Naive thymus-derived CD8-positive, alpha-beta T cell (primary cell): ENCODE measurements around the gene ASS1. TPM values are rescaled to one million over a fixed set of nuclear protein-coding genes. Genes with fewer than 3 reads are reported as not detected.
A peak's percentile ranks its signal among the peaks of the same experiment; 100 is the strongest.

Experiments used
- ATAC-seq, 2 donors: fragments of 150-1000 bp; cut with Tn5 transposase in 1 of 2; sonication (Bioruptor Pico), chemical (Tn5 transposase) in 1 of 2; 1 replicate in 1 of 2; 2 replicates in 1 of 2; pipeline ENCODE4 v1.10.0; 2021; ENCODE audit warnings: mild to moderate bottlenecking in 2 of 2, moderate library complexity in 2 of 2
- POLR2A ChIA-PET: fragments of 350-600 bp; sonication (Branson Sonifier 250); formaldehyde crosslinking; loops from one replicate; lab custom pipeline; 2021; ENCODE audit warnings: antibody characterized with exemption; lab: Charles Lee
- DNase-seq, 10 donors: peaks; one replicate each; pipeline versions ENCODE4 v3.0.0 to v3.0.0-alpha.2; 2020 to 2022
- H3K27ac Mint-ChIP-seq, 10 donors: one replicate each; pipeline ENCODE4 v1.8.0; 2020 to 2022; ENCODE audit warnings: mild to moderate bottlenecking in 10 of 10, mixed read lengths in 10 of 10, moderate library complexity in 4 of 10, inconsistent platforms in 1 of 10
- H3K27me3 Mint-ChIP-seq, 5 donors: one replicate each; pipeline ENCODE4 v1.8.0; 2021 to 2022; ENCODE audit warnings: mixed read lengths in 5 of 5
- H3K36me3 Mint-ChIP-seq, 3 donors: one replicate each; pipeline ENCODE4 v1.8.0; 2020 to 2022; ENCODE audit warnings: mixed read lengths in 3 of 3, mild to moderate bottlenecking in 2 of 3, inconsistent platforms in 1 of 3
- H3K4me1 Mint-ChIP-seq, 4 donors: one replicate each; pipeline ENCODE4 v1.8.0; 2021 to 2022; ENCODE audit warnings: mixed read lengths in 4 of 4
- H3K4me3 Mint-ChIP-seq, 10 donors: one replicate each; pipeline ENCODE4 v1.8.0; 2020 to 2022; ENCODE audit warnings: mild to moderate bottlenecking in 10 of 10, mixed read lengths in 10 of 10, moderate library complexity in 6 of 10, inconsistent platforms in 1 of 10
- H3K9me3 Mint-ChIP-seq, 9 donors: one replicate each; pipeline ENCODE4 v1.8.0; 2020 to 2022; ENCODE audit warnings: mixed read lengths in 9 of 9, mild to moderate bottlenecking in 3 of 9, inconsistent platforms in 1 of 9, moderate library complexity in 1 of 9
- polyA plus RNA-seq, 3 donors: library from polyadenylated mRNA; unstranded; fragments of 300-500 nt; fragmentation: Illumina TruSeq; gene quantifications; one replicate each; pipeline ENCODE4 v1.2.3, GENCODE V29; 2021
- total RNA-seq, 8 experiments: library from RNA in 2 of 8; stranded (reverse) in 2 of 8; gene quantifications; one replicate each; pipeline ENCODE4 v1.2.3 and lab custom pipeline; 2021 to 2026

Gene ASS1
- total and polyA plus RNA-seq, 5 experiments from 2014 or later: not detected

GRCh38 chr9:130531670-130532069, 86.9 kb downstream of the ASS1 start:
- H3K4me1 Mint-ChIP-seq: peaks cover under 1 to 10% (median 5%) of the 10 kb centered on the region in 4 donors
- no peak for DNase-seq
- H3K27me3 Mint-ChIP-seq: peaks cover 13 to 48% (median 20%) of the 10 kb centered on the region in 5 donors
- H3K4me3 Mint-ChIP-seq: no peak overlapping the region
- H3K27ac Mint-ChIP-seq: no peak overlapping the region
- no peaks in the 10 kb centered on the region for H3K9me3 Mint-ChIP-seq
- ATAC-seq: no peak
- peaks cover 0 to 3% (median 0%) of the 10 kb centered on the region in 3 donors for H3K36me3 Mint-ChIP-seq
- POLR2A ChIA-PET: interaction anchor here (0.7 kb wide), 1 partner anchor 247 kb away, joined by 5 read pairs; no protein-coding TSS in a partner anchor

GRCh38 chr9:130532426-130533080, 87.8 kb downstream of the ASS1 start:
- ATAC-seq (no peak), DNase-seq (no peak)
- peaks cover 3 to 19% (median 10%) of the 10 kb centered on the region in 4 donors for H3K4me1 Mint-ChIP-seq
- H3K36me3 Mint-ChIP-seq: peaks cover 0 to 3% (median 0%) of the 10 kb centered on the region in 3 donors
- no peaks in the 10 kb centered on the region for H3K9me3 Mint-ChIP-seq
- H3K27ac Mint-ChIP-seq: peak overlapping the region in 1 of 10 donors; percentile 40
- H3K27me3 Mint-ChIP-seq: peaks cover 16 to 48% (median 24%) of the 10 kb centered on the region in 5 donors
- POLR2A ChIA-PET: interaction anchor here (0.5 kb wide), 1 partner anchor 25 kb away, joined by 3 read pairs; no protein-coding TSS in a partner anchor
- H3K4me3 Mint-ChIP-seq: no peak overlapping the region

GRCh38 chr9:130535818-130536521, 91.2 kb downstream of the ASS1 start:
- POLR2A ChIA-PET: interaction anchor here (0.6 kb wide), 1 partner anchor 79 kb away, joined by 3 read pairs; no protein-coding TSS in a partner anchor
- DNase-seq (no peak), ATAC-seq (no peak)
- Mint-ChIP-seq H3K27me3 (peaks cover 31 to 81% (median 48%) of the 10 kb centered on the region in 5 donors), H3K9me3 (no peaks in the 10 kb centered on the region), H3K4me3 (peak overlapping the region in 2 of 10 donors; percentile 11 to 25), H3K4me1 (peaks cover 10 to 25% (median 15%) of the 10 kb centered on the region in 4 donors), H3K27ac (no peak overlapping the region), H3K36me3 (peaks cover 0 to 5% (median 0%) of the 10 kb centered on the region in 3 donors)

GRCh38 chr9:130536701-130537107, 91.9 kb downstream of the ASS1 start:
- POLR2A ChIA-PET: no interaction called here
- Mint-ChIP-seq H3K27me3 (peaks cover 33 to 88% (median 48%) of the 10 kb centered on the region in 5 donors), H3K4me1 (peaks cover 10 to 25% (median 17%) of the 10 kb centered on the region in 4 donors), H3K9me3 (no peaks in the 10 kb centered on the region), H3K27ac (no peak overlapping the region), H3K36me3 (peaks cover 0 to 5% (median 0%) of the 10 kb centered on the region in 3 donors), H3K4me3 (peak overlapping the region in 2 of 10 donors; percentile 7 to 38)
- no peak for DNase-seq
- ATAC-seq: no peak

- POLR2A ChIA-PET: no interaction called here
- peaks cover 34 to 93% (median 48%) of the 10 kb centered on the region in 5 donors for H3K27me3 Mint-ChIP-seq
- H3K9me3 Mint-ChIP-seq: no peaks in the 10 kb centered on the region
- ATAC-seq (peak in 1 of 2 donors; percentile 32), DNase-seq (no peak)
- peaks cover 10 to 25% (median 19%) of the 10 kb centered on the region in 4 donors for H3K4me1 Mint-ChIP-seq
- no peak overlapping the region for H3K27ac Mint-ChIP-seq
- peak overlapping the region in 6 of 10 donors; percentile 15 to 54 (median 44) for H3K4me3 Mint-ChIP-seq
- peaks cover 0 to 3% (median 0%) of the 10 kb centered on the region in 3 donors for H3K36me3 Mint-ChIP-seq
Observed at GRCh38 chr9:130537346-130538050, 92.7 kb downstream of the ASS1 start.

GRCh38 chr9:130539420-130540223, 94.9 kb downstream of the ASS1 start:
- no peak overlapping the region for H3K4me3 Mint-ChIP-seq
- no peak overlapping the region for H3K27ac Mint-ChIP-seq
- ATAC-seq (no peak), DNase-seq (no peak)
- POLR2A ChIA-PET: no interaction called here
- H3K27me3 Mint-ChIP-seq: peaks cover 37 to 91% (median 50%) of the 10 kb centered on the region in 5 donors
- H3K36me3 Mint-ChIP-seq: peaks cover 0 to 2% (median 0%) of the 10 kb centered on the region in 3 donors
- no peaks in the 10 kb centered on the region for H3K9me3 Mint-ChIP-seq
- peaks cover 10 to 25% (median 21%) of the 10 kb centered on the region in 4 donors for H3K4me1 Mint-ChIP-seq

- Mint-ChIP-seq H3K4me3 (no peak overlapping the region), H3K4me1 (peaks cover 10 to 18% (median 16%) of the 10 kb centered on the region in 4 donors), H3K36me3 (peaks cover 0 to 2% (median 0%) of the 10 kb centered on the region in 3 donors), H3K27me3 (peaks cover 29 to 72% (median 40%) of the 10 kb centered on the region in 5 donors), H3K9me3 (no peaks in the 10 kb centered on the region), H3K27ac (no peak overlapping the region)
- POLR2A ChIA-PET: no interaction called here
- ATAC-seq: no peak
- no peak for DNase-seq
Observed at GRCh38 chr9:130541533-130541932, 96.8 kb downstream of the ASS1 start.

- Mint-ChIP-seq H3K9me3 (no peaks in the 10 kb centered on the region), H3K36me3 (peaks cover 0 to 2% (median 0%) of the 10 kb centered on the region in 3 donors), H3K4me3 (no peak overlapping the region), H3K4me1 (peaks cover 7 to 16% (median 12%) of the 10 kb centered on the region in 4 donors), H3K27me3 (peaks cover 25 to 67% (median 36%) of the 10 kb centered on the region in 5 donors), H3K27ac (no peak overlapping the region)
- no peak for ATAC-seq
- DNase-seq: no peak
- POLR2A ChIA-PET: no interaction called here
Observed at GRCh38 chr9:130542038-130542437, 97.3 kb downstream of the ASS1 start.

GRCh38 chr9:130542457-130543228, 97.9 kb downstream of the ASS1 start:
- peaks cover 24 to 61% (median 34%) of the 10 kb centered on the region in 5 donors for H3K27me3 Mint-ChIP-seq
- POLR2A ChIA-PET: no interaction called here
- no peak for ATAC-seq

GRCh38 chr9:130543368-130543767, 98.6 kb downstream of the ASS1 start:
- ATAC-seq: no peak
- Mint-ChIP-seq H3K27me3 (peaks cover 18 to 53% (median 27%) of the 10 kb centered on the region in 5 donors), H3K4me1 (peaks cover 0 to 13% (median 3%) of the 10 kb centered on the region in 4 donors), H3K9me3 (no peaks in the 10 kb centered on the region), H3K4me3 (no peak overlapping the region), H3K36me3 (no peaks in the 10 kb centered on the region), H3K27ac (peak overlapping the region in 1 of 10 donors; percentile 79)
- DNase-seq: no peak
- POLR2A ChIA-PET: no interaction called here

More at GRCh38 chr9:130542457-130543228, 97.9 kb downstream of the ASS1 start:
- Mint-ChIP-seq H3K9me3 (no peaks in the 10 kb centered on the region), H3K4me1 (peaks cover 3 to 16% (median 7%) of the 10 kb centered on the region in 4 donors), H3K36me3 (peaks cover 0 to 2% (median 0%) of the 10 kb centered on the region in 3 donors), H3K4me3 (no peak overlapping the region), H3K27ac (peak overlapping the region in 2 of 10 donors; percentile 6 to 79)
- DNase-seq: no peak

GRCh38 chr9:130543859-130544258, 99.1 kb downstream of the ASS1 start:
- POLR2A ChIA-PET: no interaction called here
- no peak for DNase-seq
- no peak for ATAC-seq
- peaks cover 0 to 2% (median 0%) of the 10 kb centered on the region in 9 donors for H3K9me3 Mint-ChIP-seq
- H3K36me3 Mint-ChIP-seq: no peaks in the 10 kb centered on the region
- no peak overlapping the region for H3K4me3 Mint-ChIP-seq
- H3K27ac Mint-ChIP-seq: no peak overlapping the region
- peaks cover 14 to 49% (median 22%) of the 10 kb centered on the region in 5 donors for H3K27me3 Mint-ChIP-seq
- peaks cover 0 to 13% (median 2%) of the 10 kb centered on the region in 4 donors for H3K4me1 Mint-ChIP-seq
